Left cardiac atrium (tissue), 4 donors: ENCODE results near the gene ZNF652. TPM values are rescaled to one million over a fixed set of nuclear protein-coding genes. Genes with fewer than 3 reads are reported as not detected.
A peak's percentile ranks its signal among the peaks of the same experiment; 100 is the strongest.
"Not testable (repeated sequence)": the region's sequence is repeated elsewhere in the genome, so short reads cannot be mapped to it uniquely, and the experiment has no call there.

Experiments used
- ATAC-seq, 2 donors: fragments of 200-7000 bp; cut with Tn5 transposase; one replicate each; pipeline ENCODE4 v1.9.1; 2020; ENCODE audit warnings: mild to moderate bottlenecking in 2 of 2, moderate library complexity in 2 of 2
- DNase-seq: peaks from one replicate; pipeline ENCODE4 v3.0.0-alpha.2; 2020
- intact Hi-C, 2 donors: fragments of 100-400 bp; cut with DNase I; formaldehyde crosslinking; loops; one replicate each; pipeline versions ENCODE4 v1.14.1 to v1.15.1; 2022 to 2023
- total RNA-seq, 2 donors: library from RNA; stranded (reverse); fragmentation: NEBNext Ultra II Directional; extraction: Animal tissue kit (Norgen Biotek cat#: 25700); gene quantifications; one replicate each; pipeline ENCODE4 v1.2.1, GENCODE V29; 2021
- donor health status: DM: no; HTN: yes; CAD: no.
- donor health status: DM: no; HTN: yes; CAD: no; lungs with severe emphysema.
- donor health status: DM: yes; HTN: yes; CAD: no.
- donor health status: Dilated cardiomyopathy.

Gene ZNF652
- total RNA-seq, 2 donors from 2014 or later, result 23.4 to 25.2 TPM

GRCh38 chr17:49288388-49288787 is 73.7 kb downstream of the ZNF652 start:
- no peak for ATAC-seq
- DNase-seq, result no peak
- intact Hi-C loops, result no loop called here

GRCh38 chr17:49287481-49287880 is 74.6 kb downstream of the ZNF652 start:
- no peak for DNase-seq
- ATAC-seq, result no peak
- intact Hi-C loops, result no loop called here

- intact Hi-C loops, DNase-seq, ATAC-seq: not testable (repeated sequence)
These were observed 75.6 kb downstream of the ZNF652 start for GRCh38 chr17:49286261-49286973.

GRCh38 chr17:49285716-49286115 is 76.3 kb downstream of the ZNF652 start:
- no peak for ATAC-seq
- intact Hi-C loops, result no loop called here
- DNase-seq, result no peak

GRCh38 chr17:49280918-49281317 is 81.1 kb downstream of the ZNF652 start:
- intact Hi-C loops, result no loop called here
- ATAC-seq (no peak), DNase-seq (no peak)

- intact Hi-C loops, result no loop called here
- ATAC-seq (no peak), DNase-seq (no peak)
These were observed 82.0 kb downstream of the ZNF652 start for GRCh38 chr17:49280061-49280460.

- intact Hi-C loops, ATAC-seq, DNase-seq: not testable (repeated sequence)
These were observed 82.6 kb downstream of the ZNF652 start for GRCh38 chr17:49279263-49280015.

- ATAC-seq, result no peak
- intact Hi-C loops, result no loop called here
- DNase-seq, result no peak
These were observed 84.0 kb downstream of the ZNF652 start for GRCh38 chr17:49278076-49278475.

GRCh38 chr17:49277638-49278037 is 84.4 kb downstream of the ZNF652 start:
- ATAC-seq (no peak), DNase-seq (no peak)
- intact Hi-C loops, result no loop called here

GRCh38 chr17:49275981-49276380 is 86.1 kb downstream of the ZNF652 start:
- DNase-seq, intact Hi-C loops, ATAC-seq: not testable (repeated sequence)

- intact Hi-C loops, result no loop called here
- DNase-seq, result no peak
- ATAC-seq, result no peak
These were observed 92.7 kb downstream of the ZNF652 start for GRCh38 chr17:49269356-49269755.

- DNase-seq, result no peak
- ATAC-seq, result no peak
- intact Hi-C loops, result no loop called here
These were observed 94.1 kb downstream of the ZNF652 start for GRCh38 chr17:49267912-49268311.

GRCh38 chr17:49266233-49266632 is 95.8 kb downstream of the ZNF652 start:
- no peak for DNase-seq
- intact Hi-C loops, result no loop called here
- ATAC-seq, result no peak

- ATAC-seq, intact Hi-C loops, DNase-seq: not testable (repeated sequence)
These were observed 100.5 kb downstream of the ZNF652 start for GRCh38 chr17:49261540-49261939.

GRCh38 chr17:49260817-49261291 is 101.2 kb downstream of the ZNF652 start:
- DNase-seq (no peak), ATAC-seq (no peak)
- intact Hi-C loops, result no loop called here

GRCh38 chr17:49260011-49260816 is 101.8 kb downstream of the ZNF652 start:
- ATAC-seq, result peak; percentile 85 to 87
- intact Hi-C loops, result no loop called here

GRCh38 chr17:49259663-49260010 is 102.4 kb downstream of the ZNF652 start:
- intact Hi-C loops, result no loop called here
- peak; percentile 38 for DNase-seq
- ATAC-seq, result peak; percentile 24 to 49

More at GRCh38 chr17:49260011-49260816, 101.8 kb downstream of the ZNF652 start:
- DNase-seq, result peak; percentile 81

GRCh38 chr17:49258394-49258793 is 103.7 kb downstream of the ZNF652 start:
- ATAC-seq (no peak), DNase-seq (no peak)
- intact Hi-C loops, result no loop called here

GRCh38 chr17:49255125-49255524 is 106.9 kb downstream of the ZNF652 start:
- DNase-seq (no peak), ATAC-seq (no peak)
- intact Hi-C loops, result no loop called here

- ATAC-seq (no peak), DNase-seq (no peak)
- intact Hi-C loops, result no loop called here
These were observed 108.0 kb downstream of the ZNF652 start for GRCh38 chr17:49254066-49254465.
